H9 (cell line): ENCODE results near the gene LZIC. TPM values are rescaled to one million over a fixed set of nuclear protein-coding genes. Genes with fewer than 3 reads are reported as not detected.

ENCODE experiments used
- DNase-seq: peaks from one replicate; pipeline ENCODE4 v3.0.0-alpha.2; 2017
- H2AFZ ChIP-seq: one replicate; pipeline ENCODE4 v1.6.1; 2013; ENCODE audit warnings: mild to moderate bottlenecking, low read length, control low read depth, moderate library complexity
- H2AK5ac ChIP-seq: 2 replicates; pipeline ENCODE4 v1.6.1; 2013; ENCODE audit warnings: low read length, control low read depth, mixed read lengths; ENCODE audit not compliant: insufficient read length
- H2BK120ac ChIP-seq: one replicate; pipeline ENCODE4 v1.6.1; 2013; ENCODE audit warnings: low read depth, mild to moderate bottlenecking, low read length, control low read depth, inconsistent platforms; ENCODE audit not compliant: poor library complexity, severe bottlenecking
- H2BK12ac ChIP-seq: 2 replicates; pipeline ENCODE4 v1.6.1; 2013; ENCODE audit warnings: low read length, control low read depth, mixed read lengths, low read depth; ENCODE audit not compliant: insufficient read length
- H2BK15ac ChIP-seq: 2 replicates; pipeline ENCODE4 v1.6.1; 2013; ENCODE audit warnings: low read depth, low read length, control low read depth
- H2BK20ac ChIP-seq: one replicate; pipeline ENCODE4 v1.6.1; 2013; ENCODE audit warnings: low read depth, mild to moderate bottlenecking, low read length, control low read depth, inconsistent platforms; ENCODE audit not compliant: poor library complexity, severe bottlenecking
- H2BK5ac ChIP-seq: 2 replicates; pipeline ENCODE4 v1.6.1; 2013; ENCODE audit warnings: low read length, control low read depth, mixed read lengths; ENCODE audit not compliant: insufficient read length
- H3K14ac ChIP-seq: 2 replicates; pipeline ENCODE4 v1.6.1; 2013; ENCODE audit warnings: low read length, control low read depth; ENCODE audit not compliant: insufficient read depth
- H3K18ac ChIP-seq: 2 replicates; pipeline ENCODE4 v1.6.1; 2013; ENCODE audit warnings: low read depth, mild to moderate bottlenecking, mixed read lengths, low read length, control low read depth; ENCODE audit not compliant: insufficient read length
- H3K23ac ChIP-seq: 2 replicates; pipeline ENCODE4 v1.6.1; 2013; ENCODE audit warnings: low read length, control low read depth, mixed read lengths, low read depth; ENCODE audit not compliant: insufficient read length
- H3K23me2 ChIP-seq: 2 replicates; pipeline ENCODE4 v1.6.1; 2013; ENCODE audit warnings: low read depth, mild to moderate bottlenecking, mixed read lengths, low read length, control low read depth; ENCODE audit not compliant: insufficient read length, poor library complexity, severe bottlenecking
- H3K27ac ChIP-seq: 2 replicates; pipeline ENCODE4 v1.5.1; 2013; ENCODE audit warnings: low read length, control low read depth, mixed read lengths, low read depth; ENCODE audit not compliant: insufficient read length
- H3K27me3 ChIP-seq: 2 replicates; pipeline ENCODE4 v1.6.1; 2013; ENCODE audit warnings: low read length, control low read depth, inconsistent platforms; ENCODE audit not compliant: insufficient read depth
- H3K4ac ChIP-seq: 2 replicates; pipeline ENCODE4 v1.6.1; 2013; ENCODE audit warnings: low read depth, mild to moderate bottlenecking, control low read depth, inconsistent platforms, low read length, moderate library complexity
- H3K4me1 ChIP-seq: 2 replicates; pipeline ENCODE4 v1.6.1; 2013; ENCODE audit warnings: low read length, control low read depth, inconsistent platforms; ENCODE audit not compliant: insufficient read depth
- H3K4me2 ChIP-seq: 2 replicates; pipeline ENCODE4 v1.6.1; 2013; ENCODE audit warnings: low read length, control low read depth, mixed read lengths; ENCODE audit not compliant: insufficient read length, insufficient read depth
- H3K56ac ChIP-seq: 2 replicates; pipeline ENCODE4 v1.6.1; 2013; ENCODE audit warnings: low read depth, mild to moderate bottlenecking, mixed read lengths, low read length, control low read depth; ENCODE audit not compliant: insufficient read length
- H3K79me1 ChIP-seq: 2 replicates; pipeline ENCODE4 v1.6.1; 2013; ENCODE audit warnings: low read depth, mild to moderate bottlenecking, moderate library complexity, low read length, control low read depth, inconsistent platforms; ENCODE audit not compliant: insufficient read depth, poor library complexity, severe bottlenecking
- H3K79me2 ChIP-seq: 2 replicates; pipeline ENCODE4 v1.6.1; 2013; ENCODE audit warnings: low read length, control low read depth, inconsistent platforms; ENCODE audit not compliant: insufficient read depth
- H3K9ac ChIP-seq: 2 replicates; pipeline ENCODE4 v1.6.1; 2013; ENCODE audit warnings: low read length, control low read depth, mixed read lengths; ENCODE audit not compliant: insufficient read length; ENCODE audit errors: extremely low read depth
- H3K9me3 ChIP-seq: one replicate; pipeline ENCODE4 v1.6.1; 2013; ENCODE audit warnings: low read depth, low read length, inconsistent platforms; ENCODE audit not compliant: control insufficient read depth
- H3T11ph ChIP-seq: one replicate; pipeline ENCODE4 v1.6.1; 2013; ENCODE audit warnings: mild to moderate bottlenecking, low read length, control low read depth, inconsistent platforms
- H4K20me1 ChIP-seq: one replicate; pipeline ENCODE4 v1.6.1; 2013; ENCODE audit not compliant: control insufficient read depth, insufficient read length, insufficient read depth
- H4K5ac ChIP-seq: 2 replicates; pipeline ENCODE4 v1.6.1; 2013; ENCODE audit warnings: low read depth, mild to moderate bottlenecking, mixed read lengths, low read length, control low read depth; ENCODE audit not compliant: insufficient read length
- H4K8ac ChIP-seq: replicated peaks from 2 replicates; pipeline ENCODE4 v1.6.1; 2013; ENCODE audit warnings: low read length, control low read depth, mixed read lengths, low read depth; ENCODE audit not compliant: insufficient read length
- H4K91ac ChIP-seq: 2 replicates; pipeline ENCODE4 v1.6.1; 2013; ENCODE audit warnings: low read depth, mild to moderate bottlenecking, moderate library complexity, mixed read lengths, low read length, control low read depth; ENCODE audit not compliant: insufficient read length
- H3K27ac Mint-ChIP-seq, 3 experiments: 2 replicates in 2 of 3; 3 replicates in 1 of 3; pipeline ENCODE4 v1.8.0; 2020 to 2021; ENCODE audit warnings: mixed read lengths in 3 of 3, mild to moderate bottlenecking in 1 of 3, moderate library complexity in 1 of 3
- H3K27me3 Mint-ChIP-seq: 2 replicates; pipeline ENCODE4 v1.8.0; 2021; ENCODE audit warnings: low read depth, mild to moderate bottlenecking, moderate library complexity, mixed read lengths
- H3K36me3 Mint-ChIP-seq, 3 experiments: 2 replicates in 2 of 3; 3 replicates in 1 of 3; pipeline ENCODE4 v1.8.0; 2020 to 2021; ENCODE audit warnings: low read depth in 3 of 3, mixed read lengths in 3 of 3; ENCODE audit not compliant: insufficient read depth in 1 of 3
- H3K4me1 Mint-ChIP-seq, 2 experiments: 2 replicates each; pipeline ENCODE4 v1.8.0; 2020; ENCODE audit warnings: mixed read lengths in 2 of 2
- H3K4me3 Mint-ChIP-seq, 2 experiments: 2 replicates in 1 of 2; 3 replicates in 1 of 2; pipeline ENCODE4 v1.8.0; 2020 to 2021; ENCODE audit warnings: mild to moderate bottlenecking in 2 of 2, mixed read lengths in 2 of 2, moderate library complexity in 1 of 2
- H3K9me3 Mint-ChIP-seq, 2 experiments: 2 replicates in 1 of 2; 3 replicates in 1 of 2; pipeline ENCODE4 v1.8.0; 2020; ENCODE audit warnings: mild to moderate bottlenecking in 2 of 2, mixed read lengths in 2 of 2, moderate library complexity in 1 of 2
- CTCF ChIP-seq: fragments of 200-600 bp; sonication (generic); conservative IDR thresholded peaks from 3 replicates; pipeline ENCODE4 v1.8.0; 2021; ENCODE audit warnings: antibody characterized with exemption, mild to moderate bottlenecking
- WGBS: extraction: QIAGEN DNeasy Blood & Tissue Kit; methylation state at CpG from one replicate; pipeline ENCODE4 v1.1.7; 2013; ENCODE audit warnings: missing lambda C conversion rate, low lambda C conversion rate, mixed read lengths; ENCODE audit not compliant: insufficient read length; ENCODE audit errors: extremely low coverage; 5-methylcytosine and 5-hydroxymethylcytosine counted together
- total RNA-seq: library from RNA; stranded (reverse); gene quantifications from 2 replicates; pipeline ENCODE4 v1.2.1, GENCODE V29; 2021

LZIC gene
- total RNA-seq, 1 experiment from 2014 or later: 22.9 TPM

GRCh38 chr1:9914610-9914937, 28.6 kb downstream of the LZIC start:
- H3K27ac Mint-ChIP-seq: no peak overlapping the region

More at GRCh38 chr1:9914610-9914937, 28.6 kb downstream of the LZIC start:
- H3K18ac ChIP-seq: no peak overlapping the region
- H3K14ac ChIP-seq: no peak overlapping the region
- no peak overlapping the region for H2BK15ac ChIP-seq
- no peak overlapping the region for H3K23ac ChIP-seq
- H2AK5ac ChIP-seq: no peak overlapping the region
- H3K27ac ChIP-seq: no peak overlapping the region
- H3K4me2 ChIP-seq: no peak overlapping the region
- WGBS: no CpG with 5 or more reads among the region's 2 CpGs
- H3K27me3 Mint-ChIP-seq: no peaks in the 10 kb centered on the region
- no peaks in the 10 kb centered on the region for H3K79me1 ChIP-seq
- H3K79me2 ChIP-seq: no peaks in the 10 kb centered on the region
- H2BK12ac ChIP-seq: no peak overlapping the region
- no peaks in the 10 kb centered on the region for H4K20me1 ChIP-seq
- no peak overlapping the region for H2BK5ac ChIP-seq
- H2BK20ac ChIP-seq: no peak overlapping the region
- no peak overlapping the region for H3K4me3 Mint-ChIP-seq
- H3K27me3 ChIP-seq: no peaks in the 10 kb centered on the region
- peaks cover 14 to 15% of the 10 kb centered on the region in 2 experiments for H3K4me1 Mint-ChIP-seq
- H3K4ac ChIP-seq: no peak overlapping the region
- H4K91ac ChIP-seq: no peak overlapping the region
- no peak for TF ChIP-seq CTCF
- H3K56ac ChIP-seq: no peak overlapping the region
- H4K5ac ChIP-seq: no peak overlapping the region
- H2BK120ac ChIP-seq: no peak overlapping the region
- H3K9me3 ChIP-seq: no peaks in the 10 kb centered on the region
- H3K9me3 Mint-ChIP-seq: no peaks in the 10 kb centered on the region
- H3K9ac ChIP-seq: no peak overlapping the region
- H4K8ac ChIP-seq: no peak overlapping the region
- no peaks in the 10 kb centered on the region for H3K36me3 Mint-ChIP-seq
- DNase-seq: no peak
- H3K4me1 ChIP-seq: no peaks in the 10 kb centered on the region
- no peak overlapping the region for H2AFZ ChIP-seq
- no peak overlapping the region for H3T11ph ChIP-seq
- peaks cover 7% of the 10 kb centered on the region for H3K23me2 ChIP-seq
